ENCODE measurements around the gene UQCRC2.
"Not testable (repeated sequence)": the region's sequence is repeated elsewhere in the genome, so short reads cannot be mapped to it uniquely, and the experiment has no call there.

The UQCRC2 gene

DNA sequence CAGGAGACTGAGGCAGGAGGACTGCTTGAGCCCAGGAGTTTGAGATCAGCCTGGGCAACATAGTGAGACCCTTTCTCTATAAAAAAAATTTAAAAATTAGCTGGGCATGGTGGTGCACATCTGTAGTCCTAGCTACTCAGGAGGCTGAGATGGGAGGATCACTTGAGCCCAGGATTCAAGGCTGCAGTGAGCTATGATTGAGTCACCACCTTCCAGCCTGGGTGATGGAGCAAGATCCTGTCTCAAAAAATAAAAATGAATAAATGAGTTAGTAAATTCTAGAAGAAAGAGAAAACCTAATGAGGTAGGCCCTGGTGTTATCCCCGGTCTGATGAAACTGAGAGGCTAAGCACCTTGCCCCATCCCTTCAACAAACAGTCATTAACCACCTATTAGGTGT is 48.9 kb downstream of the UQCRC2 start:
- not testable (repeated sequence) for H3K9ac ChIP-seq (ENCODE audit: low read depth, low read length); H3K4me1 ChIP-seq (ENCODE audit: insufficient read depth, low read length); H3K4me3 ChIP-seq (ENCODE audit: low read length); H3K9me3 ChIP-seq (ENCODE audit: insufficient read depth, low read depth, low read length); H3K36me3 ChIP-seq (ENCODE audit: insufficient read depth, low read depth, low read length); H3K27ac ChIP-seq (ENCODE audit: low read length)
- H3K27me3 ChIP-seq (ENCODE audit: insufficient read depth, low read length) = peaks cover 13% of the 10 kb centered on the region

DNA sequence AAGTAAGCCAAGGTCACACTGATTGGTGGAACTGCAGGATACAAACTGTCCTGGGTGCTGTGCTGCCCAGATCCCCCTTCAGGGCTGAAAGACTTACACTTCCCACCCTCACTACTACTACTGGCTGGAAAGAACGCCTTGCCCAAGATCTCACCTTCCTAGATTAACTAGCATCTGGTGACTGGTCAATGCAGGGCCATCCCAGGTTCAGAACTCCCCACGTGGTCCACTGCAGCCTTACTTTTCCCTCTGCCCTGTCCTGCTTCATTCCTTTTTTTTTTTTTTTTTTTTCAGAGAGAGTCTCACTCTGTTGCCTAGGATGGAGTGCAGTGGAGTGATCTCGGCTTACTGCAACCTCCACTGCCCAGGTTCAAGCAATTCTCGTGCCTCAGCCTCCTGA is 50.0 kb downstream of the UQCRC2 start:
- H3K27ac ChIP-seq (ENCODE audit: low read length) = no peak overlapping the region
- no peaks in the 10 kb centered on the region for H3K36me3 ChIP-seq (ENCODE audit: insufficient read depth, low read depth, low read length)
- H3K4me3 ChIP-seq (ENCODE audit: low read length) = no peak overlapping the region
- no peaks in the 10 kb centered on the region for H3K9me3 ChIP-seq (ENCODE audit: insufficient read depth, low read depth, low read length)
- H3K4me1 ChIP-seq (ENCODE audit: insufficient read depth, low read length) = peaks cover 4% of the 10 kb centered on the region; the same call in 1 of the 2 replicates
- peaks cover 16% of the 10 kb centered on the region for H3K27me3 ChIP-seq (ENCODE audit: insufficient read depth, low read length)
- no peak overlapping the region for H3K9ac ChIP-seq (ENCODE audit: low read depth, low read length)

- no peaks in the 10 kb centered on the region for H3K36me3 ChIP-seq (ENCODE audit: insufficient read depth, low read depth, low read length)
- H3K27me3 ChIP-seq (ENCODE audit: insufficient read depth, low read length) = peaks cover 24% of the 10 kb centered on the region
- no peak overlapping the region for H3K9ac ChIP-seq (ENCODE audit: low read depth, low read length)
- no peaks in the 10 kb centered on the region for H3K9me3 ChIP-seq (ENCODE audit: insufficient read depth, low read depth, low read length)
- no peak overlapping the region for H3K27ac ChIP-seq (ENCODE audit: low read length)
- peaks cover 4% of the 10 kb centered on the region; the same call in 1 of the 2 replicates for H3K4me1 ChIP-seq (ENCODE audit: insufficient read depth, low read length)
- no peak overlapping the region for H3K4me3 ChIP-seq (ENCODE audit: low read length)
Measured at GRCh38 chr16:22004341-22004740, 51.2 kb downstream of the UQCRC2 start.

DNA sequence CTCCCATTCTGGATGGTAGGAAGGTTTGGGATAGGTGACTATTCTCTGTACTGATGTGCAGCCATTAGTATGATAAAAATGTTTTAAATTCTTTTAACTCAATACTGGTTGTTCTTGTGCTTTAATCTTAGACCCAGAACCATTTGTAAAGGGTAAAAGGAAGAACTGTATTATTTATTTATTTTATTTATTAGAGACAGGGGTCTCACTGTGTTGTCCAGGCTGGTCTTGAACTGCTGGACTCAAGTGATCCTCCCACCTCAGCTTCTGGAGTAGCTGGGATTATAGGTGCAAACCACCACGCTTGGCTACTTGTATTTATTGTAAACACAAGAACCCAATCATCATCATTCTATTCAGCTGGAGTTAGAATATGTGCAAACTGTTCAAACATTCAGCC is 52.6 kb downstream of the UQCRC2 start:
- Histone ChIP-seq H3K9me3 (ENCODE audit: insufficient read depth, low read depth, low read length) (no peaks in the 10 kb centered on the region), H3K4me3 (ENCODE audit: low read length) (no peak overlapping the region), H3K27ac (ENCODE audit: low read length) (no peak overlapping the region), H3K4me1 (ENCODE audit: insufficient read depth, low read length) (peaks cover 4% of the 10 kb centered on the region; the same call in 1 of the 2 replicates), H3K9ac (ENCODE audit: low read depth, low read length) (no peak overlapping the region), H3K36me3 (ENCODE audit: insufficient read depth, low read depth, low read length) (no peaks in the 10 kb centered on the region), H3K27me3 (ENCODE audit: insufficient read depth, low read length) (peaks cover 25% of the 10 kb centered on the region)

GRCh38 chr16:22006636-22007035 is 53.5 kb downstream of the UQCRC2 start:
- Histone ChIP-seq H3K27me3 (ENCODE audit: insufficient read depth, low read length) (peaks cover 25% of the 10 kb centered on the region), H3K36me3 (ENCODE audit: insufficient read depth, low read depth, low read length) (no peaks in the 10 kb centered on the region), H3K4me3 (ENCODE audit: low read length) (peak overlapping the region; percentile 79; the same call in 1 of the 2 replicates), H3K4me1 (ENCODE audit: insufficient read depth, low read length) (peaks cover 4% of the 10 kb centered on the region; the same call in 1 of the 2 replicates), H3K27ac (ENCODE audit: low read length) (no peak overlapping the region), H3K9ac (ENCODE audit: low read depth, low read length) (no peak overlapping the region; the same call in 1 of the 2 replicates), H3K9me3 (ENCODE audit: insufficient read depth, low read depth, low read length) (no peaks in the 10 kb centered on the region)

DNA sequence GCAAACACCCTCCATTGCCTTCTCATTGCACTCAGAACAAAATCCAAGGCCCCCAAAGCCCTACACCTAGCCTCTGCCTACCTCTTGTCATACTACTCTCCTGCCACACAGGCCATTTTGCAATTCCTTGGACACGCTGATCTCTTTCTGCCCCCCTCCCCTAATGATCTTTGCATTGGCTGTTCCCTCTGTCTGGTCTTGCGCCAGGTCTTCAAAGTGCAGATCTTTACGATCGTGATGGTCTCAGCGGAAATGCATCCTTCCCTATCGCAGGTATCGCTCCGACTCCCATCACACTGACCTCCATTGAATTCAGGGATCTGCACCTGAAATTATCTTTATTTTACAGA is 54.0 kb downstream of the UQCRC2 start:
- Histone ChIP-seq H3K4me1 (ENCODE audit: insufficient read depth, low read length) (peaks cover 4% of the 10 kb centered on the region; the same call in 1 of the 2 replicates), H3K27ac (ENCODE audit: low read length) (no peak overlapping the region), H3K9me3 (ENCODE audit: insufficient read depth, low read depth, low read length) (no peaks in the 10 kb centered on the region), H3K27me3 (ENCODE audit: insufficient read depth, low read length) (peaks cover 25% of the 10 kb centered on the region), H3K9ac (ENCODE audit: low read depth, low read length) (peak overlapping the region; percentile 72; the same call in 1 of the 2 replicates), H3K4me3 (ENCODE audit: low read length) (peak overlapping the region; percentile 79), H3K36me3 (ENCODE audit: insufficient read depth, low read depth, low read length) (no peaks in the 10 kb centered on the region)

DNA sequence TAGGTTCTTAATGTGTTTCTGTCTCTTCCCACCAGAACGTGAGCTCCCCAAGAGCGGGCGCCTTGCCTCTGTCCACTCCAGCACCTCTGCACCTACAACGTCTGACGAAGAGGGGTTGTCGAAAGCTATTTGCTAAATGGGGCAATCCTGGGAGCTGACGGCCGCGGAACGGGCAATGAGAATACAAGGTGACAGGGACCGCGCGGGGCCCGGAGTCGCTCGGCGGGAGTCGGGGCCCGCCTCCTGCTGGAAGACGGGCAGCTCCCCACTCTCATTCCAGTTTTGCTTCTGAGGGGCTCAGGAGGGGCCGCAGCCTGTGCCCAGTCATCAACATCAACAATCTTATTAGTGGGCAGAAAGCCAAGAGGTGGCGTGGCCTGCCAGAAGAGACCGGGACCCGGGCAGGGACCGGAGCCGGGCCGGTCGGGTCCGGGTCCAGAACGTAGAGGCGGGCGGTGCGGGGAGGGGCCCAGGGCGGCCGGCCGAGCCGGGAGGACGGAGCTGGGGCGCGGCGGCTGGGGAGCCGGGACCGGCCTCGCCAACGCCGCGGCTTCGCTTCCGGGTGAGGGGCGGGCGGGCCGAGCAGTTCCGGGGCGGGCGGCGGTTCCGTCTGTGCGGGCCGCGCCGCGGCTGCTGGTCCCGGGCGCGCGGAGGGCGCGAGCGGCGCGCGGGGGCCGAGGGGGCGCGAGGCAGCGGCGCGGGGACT is 54.5 kb downstream of the UQCRC2 start, which contains the start of gene MOSMO:
Gene MOSMO, plus strand, starts transcription at position 603 of the 706 bp plus-strand sequence. CDS start 191 bp downstream, outside the sequence.
- no peaks in the 10 kb centered on the region for H3K36me3 ChIP-seq (ENCODE audit: insufficient read depth, low read depth, low read length)
- H3K9ac ChIP-seq (ENCODE audit: low read depth, low read length) = peak within 1 kb of the TSS; percentile 76; the same call in 1 of the 2 replicates
- peaks cover 4% of the 10 kb centered on the region; the same call in 1 of the 2 replicates for H3K4me1 ChIP-seq (ENCODE audit: insufficient read depth, low read length)
- H3K9me3 ChIP-seq (ENCODE audit: insufficient read depth, low read depth, low read length) = no peaks in the 10 kb centered on the region
- H3K27ac ChIP-seq (ENCODE audit: low read length) = no peak within 1 kb of the TSS
- peaks cover 25% of the 10 kb centered on the region for H3K27me3 ChIP-seq (ENCODE audit: insufficient read depth, low read length)
- peak within 1 kb of the TSS; percentile 89 for H3K4me3 ChIP-seq (ENCODE audit: low read length)

DNA sequence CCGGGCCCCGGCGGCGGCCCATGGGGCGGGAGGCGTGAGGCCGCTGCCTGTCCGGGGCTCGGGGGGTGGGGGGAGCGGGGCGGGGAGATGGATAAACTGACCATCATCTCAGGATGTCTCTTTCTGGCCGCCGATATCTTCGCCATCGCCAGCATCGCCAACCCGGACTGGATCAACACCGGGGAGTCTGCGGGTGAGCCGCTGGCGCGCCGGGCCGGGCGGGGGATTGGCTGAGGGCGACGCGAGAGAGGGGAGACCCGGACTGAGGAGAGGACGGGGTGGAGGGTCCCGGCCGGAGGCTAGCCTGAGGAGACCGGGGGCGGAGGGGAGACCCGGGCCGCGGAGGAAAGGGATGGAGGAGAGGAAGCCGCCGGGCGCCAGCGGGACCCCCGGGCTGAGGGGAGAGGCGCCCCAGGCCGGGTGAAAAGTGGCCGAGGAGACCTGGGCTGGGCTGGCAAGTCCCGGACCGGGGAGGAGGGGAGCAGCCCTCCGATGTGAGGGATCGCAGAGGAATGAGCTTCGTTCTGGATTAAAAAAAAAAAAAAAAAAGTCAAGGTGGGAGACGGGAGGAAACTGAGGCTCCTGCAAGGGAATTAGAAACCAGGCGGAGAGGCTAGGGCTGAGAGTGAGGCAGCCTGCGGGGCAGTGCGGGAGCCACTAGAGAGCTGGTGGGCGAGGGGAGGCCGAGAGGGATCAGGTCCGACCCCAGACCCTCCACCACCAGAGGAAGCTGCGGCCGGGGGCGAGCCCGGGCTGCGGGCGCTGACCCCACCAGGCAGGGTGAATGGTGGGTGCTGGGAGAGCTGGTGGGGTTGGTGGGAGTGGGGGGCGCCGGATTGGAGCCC is 55.3 kb downstream of the UQCRC2 start:
- Histone ChIP-seq H3K27me3 (ENCODE audit: insufficient read depth, low read length) (peaks cover 25% of the 10 kb centered on the region), H3K36me3 (ENCODE audit: insufficient read depth, low read depth, low read length) (no peaks in the 10 kb centered on the region), H3K4me3 (ENCODE audit: low read length) (peak overlapping the region; percentile 89), H3K4me1 (ENCODE audit: insufficient read depth, low read length) (peaks cover 4% of the 10 kb centered on the region; the same call in 1 of the 2 replicates), H3K27ac (ENCODE audit: low read length) (no peak overlapping the region), H3K9ac (ENCODE audit: low read depth, low read length) (peak overlapping the region; percentile 76; the same call in 1 of the 2 replicates), H3K9me3 (ENCODE audit: insufficient read depth, low read depth, low read length) (no peaks in the 10 kb centered on the region)

DNA sequence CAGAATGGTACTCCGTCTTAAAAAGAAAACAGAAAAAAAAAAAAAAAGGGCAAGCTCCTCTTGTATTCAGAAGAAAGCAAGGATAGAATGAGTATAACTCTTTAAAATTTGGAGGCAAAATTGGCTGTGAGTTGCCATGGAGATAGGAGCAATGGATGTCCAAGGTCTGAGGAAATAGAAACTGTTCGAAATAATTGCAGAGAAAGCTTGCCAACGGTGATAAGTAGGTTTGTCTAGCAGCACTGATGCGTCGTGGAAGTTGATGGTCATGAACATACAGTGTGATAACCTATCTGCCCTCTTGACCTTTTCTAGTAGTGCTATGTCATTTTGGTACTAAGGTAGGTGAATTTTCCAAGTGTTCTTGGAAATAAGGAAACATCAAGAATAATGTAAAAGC is 57.7 kb downstream of the UQCRC2 start:
- no peak overlapping the region for H3K27ac ChIP-seq (ENCODE audit: low read length)
- H3K27me3 ChIP-seq (ENCODE audit: insufficient read depth, low read length) = peaks cover 24% of the 10 kb centered on the region
- no peak overlapping the region for H3K4me3 ChIP-seq (ENCODE audit: low read length)
- H3K9ac ChIP-seq (ENCODE audit: low read depth, low read length) = no peak overlapping the region
- H3K4me1 ChIP-seq (ENCODE audit: insufficient read depth, low read length) = peaks cover 4% of the 10 kb centered on the region; the same call in 1 of the 2 replicates
- H3K36me3 ChIP-seq (ENCODE audit: insufficient read depth, low read depth, low read length) = no peaks in the 10 kb centered on the region
- H3K9me3 ChIP-seq (ENCODE audit: insufficient read depth, low read depth, low read length) = no peaks in the 10 kb centered on the region

GRCh38 chr16:22012241-22012640 is 59.1 kb downstream of the UQCRC2 start:
- Histone ChIP-seq H3K9me3 (ENCODE audit: insufficient read depth, low read depth, low read length) (no peaks in the 10 kb centered on the region), H3K27ac (ENCODE audit: low read length) (no peak overlapping the region), H3K4me1 (ENCODE audit: insufficient read depth, low read length) (no peaks in the 10 kb centered on the region), H3K4me3 (ENCODE audit: low read length) (no peak overlapping the region), H3K9ac (ENCODE audit: low read depth, low read length) (no peak overlapping the region), H3K36me3 (ENCODE audit: insufficient read depth, low read depth, low read length) (no peaks in the 10 kb centered on the region), H3K27me3 (ENCODE audit: insufficient read depth, low read length) (peaks cover 11% of the 10 kb centered on the region; the same call in 1 of the 2 replicates)

DNA sequence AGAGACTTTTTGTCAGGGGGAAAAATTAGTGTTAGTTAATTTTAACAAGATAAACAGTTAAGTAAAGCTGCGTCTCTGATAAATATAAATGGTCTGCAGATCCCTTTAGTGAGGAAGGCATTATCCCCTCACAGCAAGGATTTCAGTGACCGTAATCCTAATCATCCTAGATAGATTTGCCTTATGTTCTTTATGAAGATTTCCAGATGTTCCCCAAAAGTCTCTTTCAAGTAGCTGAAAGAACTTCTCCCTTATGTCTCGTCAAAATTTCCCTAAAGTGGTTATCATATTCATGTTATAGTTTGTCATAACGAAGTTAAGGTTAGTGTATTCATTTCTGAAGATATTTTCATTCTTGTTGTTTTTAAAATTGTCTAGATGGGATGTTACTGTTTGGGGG is 60.3 kb downstream of the UQCRC2 start:
- no peaks in the 10 kb centered on the region for H3K9me3 ChIP-seq (ENCODE audit: insufficient read depth, low read depth, low read length)
- H3K27ac ChIP-seq (ENCODE audit: low read length) = no peak overlapping the region
- H3K36me3 ChIP-seq (ENCODE audit: insufficient read depth, low read depth, low read length) = no peaks in the 10 kb centered on the region
- no peak overlapping the region for H3K4me3 ChIP-seq (ENCODE audit: low read length)
- H3K4me1 ChIP-seq (ENCODE audit: insufficient read depth, low read length) = no peaks in the 10 kb centered on the region
- peaks cover 9% of the 10 kb centered on the region; the same call in 1 of the 2 replicates for H3K27me3 ChIP-seq (ENCODE audit: insufficient read depth, low read length)
- H3K9ac ChIP-seq (ENCODE audit: low read depth, low read length) = no peak overlapping the region
